MM.1S (cell line): ENCODE measurements around the gene C18orf63.

Source experiments
- CTCF ChIP-seq: fragments of 300-600 bp; sonication (generic); IDR thresholded peaks from 2 replicates; pipeline ENCODE4 v1.5.1; 2016; ENCODE audit warnings: antibody characterized with exemption, low read length, mixed read lengths
- EZH2phosphoT487 ChIP-seq: fragments of 300-600 bp; sonication (generic); IDR thresholded peaks from 2 replicates; pipeline ENCODE4 v1.6.1; 2018; ENCODE audit warnings: antibody characterized with exemption, low read length

- TF ChIP-seq CTCF, result no peak
- TF ChIP-seq EZH2phosphoT487, result no peak
These were observed 4.6 kb upstream of the C18orf63 start for GRCh38 chr18:74311000-74311399.
